ENCODE results near the gene CSNK1A1.

- TF ChIP-seq EGR1 (IDR thresholded peaks at IDR 0.05), result no peak
- peak; percentile 88 for TF ChIP-seq NFIC (IDR thresholded peaks at IDR 0.05)
- TF ChIP-seq TCF12 (IDR thresholded peaks at IDR 0.05; ENCODE audit: low read depth), result peak; percentile 89; the same call in 1 of the 2 replicates
- TF ChIP-seq, protein P1, sequence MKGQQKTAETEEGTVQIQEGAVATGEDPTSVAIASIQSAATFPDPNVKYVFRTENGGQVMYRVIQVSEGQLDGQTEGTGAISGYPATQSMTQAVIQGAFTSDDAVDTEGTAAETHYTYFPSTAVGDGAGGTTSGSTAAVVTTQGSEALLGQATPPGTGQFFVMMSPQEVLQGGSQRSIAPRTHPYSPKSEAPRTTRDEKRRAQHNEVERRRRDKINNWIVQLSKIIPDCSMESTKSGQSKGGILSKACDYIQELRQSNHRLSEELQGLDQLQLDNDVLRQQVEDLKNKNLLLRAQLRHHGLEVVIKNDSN (IDR thresholded peaks at IDR 0.05), result 0 out of 2 replicates have a peak, but pooled peaks have one; percentile 26
- TF ChIP-seq YY1 (IDR thresholded peaks at IDR 0.05; ENCODE audit: low read depth), result no peak
- peak; percentile 75 for TF ChIP-seq EP300 (IDR thresholded peaks at IDR 0.05; ENCODE audit: borderline replicate concordance)
- TF ChIP-seq, protein P2, sequence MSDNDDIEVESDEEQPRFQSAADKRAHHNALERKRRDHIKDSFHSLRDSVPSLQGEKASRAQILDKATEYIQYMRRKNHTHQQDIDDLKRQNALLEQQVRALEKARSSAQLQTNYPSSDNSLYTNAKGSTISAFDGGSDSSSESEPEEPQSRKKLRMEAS (IDR thresholded peaks at IDR 0.05), result peak; percentile 49; the same call in 1 of the 2 replicates
- TF ChIP-seq ZBTB7A (IDR thresholded peaks at IDR 0.05; ENCODE audit: low read depth), result no peak
- TF ChIP-seq RAD21 (IDR thresholded peaks at IDR 0.05; ENCODE audit: low read depth), result no peak
- TF ChIP-seq CREB1 (IDR thresholded peaks at IDR 0.05; ENCODE audit: low read depth), result no peak
Observed at GRCh38 chr5:149581931-149582768, 30.9 kb upstream of the CSNK1A1 start.

All from Ishikawa (cell line).